Body of pancreas (tissue), 4 donors: Measurements from ENCODE around the gene EEF1AKMT3. TPM values are rescaled to one million over a fixed set of nuclear protein-coding genes. Genes with fewer than 3 reads are reported as not detected.

ENCODE experiments used
- ATAC-seq: fragments of 150-250 bp; one replicate; pipeline ENCODE4 v1.9.1; 2016
- DNase-seq, 4 donors: peaks; one replicate each; pipeline ENCODE4 v3.0.0-alpha.2; 2019
- H3K27ac ChIP-seq, 4 donors: fragments of 200-600 bp; sonication (generic); 1 replicate in 3 of 4; 2 replicates in 1 of 4; pipeline versions ENCODE4 v1.5.1 to v1.6.1; 2016 to 2019; ENCODE audit warnings: mild to moderate bottlenecking in 1 of 4, mixed read lengths in 1 of 4, moderate library complexity in 1 of 4
- H3K27me3 ChIP-seq, 2 donors: fragments of 200-600 bp; sonication (generic); one replicate each; pipeline ENCODE4 v1.6.0; 2016; ENCODE audit warnings: mild to moderate bottlenecking in 1 of 2
- H3K36me3 ChIP-seq, 2 donors: fragments of 200-600 bp; sonication (generic); replicated peaks in 1 of 2; 2 replicates each; pipeline ENCODE4 v1.5.1; 2016; ENCODE audit warnings: low read depth in 2 of 2; ENCODE audit not compliant: insufficient read depth in 1 of 2
- H3K4me1 ChIP-seq: fragments of 200-600 bp; sonication (generic); one replicate; pipeline ENCODE4 v1.6.0; 2016
- H3K4me3 ChIP-seq, 2 donors: fragments of 200-600 bp; sonication (generic); 1 replicate in 1 of 2; 2 replicates in 1 of 2; pipeline ENCODE4 v1.5.1; 2016 to 2019
- H3K9me3 ChIP-seq, 3 donors: fragments of 200-600 bp; sonication (generic); 1 replicate in 2 of 3; 2 replicates in 1 of 3; pipeline ENCODE4 v1.5.1; 2016
- POLR2A ChIP-seq, 3 donors: fragments of 450-650 bp; IDR thresholded peaks; one replicate each; pipeline ENCODE4 v1.6.1; 2016; ENCODE audit warnings: antibody characterized with exemption in 3 of 3, mild to moderate bottlenecking in 2 of 3
- WGBS, 2 donors: methylation state at CpG; one replicate each; pipeline ENCODE4 v1.1.5; 2017; 5-methylcytosine and 5-hydroxymethylcytosine counted together
- intact Hi-C: fragments of 100-400 bp; cut with DNase I; formaldehyde crosslinking; loops from one replicate; pipeline ENCODE4 v1.15.1; 2023
- total RNA-seq, 2 donors: library from RNA; depleted of rRNA; stranded (reverse); fragments of >200 nt; gene quantifications; one replicate each; pipeline ENCODE4 v1.1.0, GENCODE V29; 2016
- TF ChIP-seq, protein P1 (sequence below), 7 experiments: fragments of 450-650 bp in 4 of 7; fragments of 200-600 bp in 3 of 7; sonication (generic) in 3 of 7; IDR thresholded peaks; one replicate each; pipeline ENCODE4 v1.5.1; 2016 to 2019; ENCODE audit warnings: antibody characterized with exemption in 7 of 7

Gene EEF1AKMT3
- total RNA-seq, 2 donors from 2014 or later, result 11.2 to 15.0 TPM

DNA sequence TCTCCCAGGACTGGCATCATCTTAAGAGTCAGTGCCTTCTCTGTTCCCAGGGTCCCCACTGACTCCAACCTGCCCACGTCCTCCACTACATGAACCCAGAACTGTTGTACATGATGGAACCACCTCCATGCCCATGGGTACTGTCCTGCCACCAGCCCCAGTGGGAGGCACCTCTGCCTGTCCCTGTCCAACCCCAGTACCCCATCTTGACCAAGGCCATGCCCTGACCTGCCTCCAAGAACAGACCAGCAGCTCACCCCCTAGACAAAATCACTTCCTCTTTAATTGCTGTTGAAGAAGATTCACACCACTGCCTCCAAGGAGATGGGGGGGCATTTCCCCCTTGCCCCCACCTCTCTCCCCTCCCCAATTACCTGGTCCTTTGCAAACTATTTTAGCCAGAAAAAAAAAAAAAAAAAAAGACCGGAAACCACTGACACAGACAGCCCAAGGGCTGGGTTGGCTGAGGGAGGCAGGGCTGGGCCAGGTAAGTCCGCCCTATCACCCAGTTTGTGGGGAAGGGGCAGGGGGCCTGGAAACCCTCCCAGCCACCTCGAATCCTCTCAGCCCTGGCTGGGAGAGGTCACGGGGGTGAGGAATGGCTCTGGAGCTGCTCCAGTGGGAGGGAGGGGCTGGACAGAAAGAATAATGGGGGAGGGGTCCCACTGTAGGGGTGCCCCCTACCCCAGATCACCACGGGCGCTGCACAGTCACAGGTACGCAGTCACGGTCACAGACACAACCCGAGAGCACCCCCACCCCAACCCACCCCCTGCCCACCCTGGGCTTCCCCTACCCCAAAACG, 47.3 kb upstream of the EEF1AKMT3 start:
- ATAC-seq (no peak), DNase-seq (no peak)
- Histone ChIP-seq H3K36me3 (peaks cover 0 to 4% of the 10 kb centered on the region in 2 donors), H3K27ac (no peak overlapping the region), H3K27me3 (no peaks in the 10 kb centered on the region), H3K4me1 (peaks cover 23% of the 10 kb centered on the region), H3K4me3 (no peak overlapping the region), H3K9me3 (no peaks in the 10 kb centered on the region)
- 51 to 55% methylated on average over 10 of the region's 11 CpGs for WGBS, 2 donors
- intact Hi-C loops, result no loop called here
- TF ChIP-seq, protein P1, sequence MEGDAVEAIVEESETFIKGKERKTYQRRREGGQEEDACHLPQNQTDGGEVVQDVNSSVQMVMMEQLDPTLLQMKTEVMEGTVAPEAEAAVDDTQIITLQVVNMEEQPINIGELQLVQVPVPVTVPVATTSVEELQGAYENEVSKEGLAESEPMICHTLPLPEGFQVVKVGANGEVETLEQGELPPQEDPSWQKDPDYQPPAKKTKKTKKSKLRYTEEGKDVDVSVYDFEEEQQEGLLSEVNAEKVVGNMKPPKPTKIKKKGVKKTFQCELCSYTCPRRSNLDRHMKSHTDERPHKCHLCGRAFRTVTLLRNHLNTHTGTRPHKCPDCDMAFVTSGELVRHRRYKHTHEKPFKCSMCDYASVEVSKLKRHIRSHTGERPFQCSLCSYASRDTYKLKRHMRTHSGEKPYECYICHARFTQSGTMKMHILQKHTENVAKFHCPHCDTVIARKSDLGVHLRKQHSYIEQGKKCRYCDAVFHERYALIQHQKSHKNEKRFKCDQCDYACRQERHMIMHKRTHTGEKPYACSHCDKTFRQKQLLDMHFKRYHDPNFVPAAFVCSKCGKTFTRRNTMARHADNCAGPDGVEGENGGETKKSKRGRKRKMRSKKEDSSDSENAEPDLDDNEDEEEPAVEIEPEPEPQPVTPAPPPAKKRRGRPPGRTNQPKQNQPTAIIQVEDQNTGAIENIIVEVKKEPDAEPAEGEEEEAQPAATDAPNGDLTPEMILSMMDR (IDR thresholded peaks at IDR 0.05), result no peak

DNA sequence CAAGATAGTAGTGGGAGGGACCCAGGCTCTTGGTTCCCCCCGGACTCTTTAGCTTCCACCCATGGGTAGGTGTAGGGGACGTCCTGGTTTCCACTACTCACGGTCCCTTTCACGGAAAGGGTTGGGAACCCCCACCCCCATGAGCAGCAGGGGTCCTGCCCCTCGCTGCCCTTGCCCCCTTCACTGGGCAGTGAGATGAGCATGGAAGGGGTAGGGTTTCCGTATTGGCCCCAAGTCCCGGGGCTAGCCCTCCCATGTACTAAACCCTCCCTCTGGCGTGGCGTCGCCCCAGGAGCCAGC, 46.6 kb upstream of the EEF1AKMT3 start:
- intact Hi-C loops, result no loop called here
- Histone ChIP-seq H3K36me3 (no peaks in the 10 kb centered on the region), H3K4me1 (peaks cover 23% of the 10 kb centered on the region), H3K27ac (no peak overlapping the region), H3K4me3 (no peak overlapping the region), H3K9me3 (no peaks in the 10 kb centered on the region), H3K27me3 (no peaks in the 10 kb centered on the region)
- DNase-seq (no peak), ATAC-seq (no peak)
- TF ChIP-seq, protein P1 (IDR thresholded peaks at IDR 0.05), result no peak
- TF ChIP-seq POLR2A (IDR thresholded peaks at IDR 0.05), result no peak
- 5 to 15% methylated on average over 3 to 10 of the region's 10 CpGs for WGBS, 2 donors

DNA sequence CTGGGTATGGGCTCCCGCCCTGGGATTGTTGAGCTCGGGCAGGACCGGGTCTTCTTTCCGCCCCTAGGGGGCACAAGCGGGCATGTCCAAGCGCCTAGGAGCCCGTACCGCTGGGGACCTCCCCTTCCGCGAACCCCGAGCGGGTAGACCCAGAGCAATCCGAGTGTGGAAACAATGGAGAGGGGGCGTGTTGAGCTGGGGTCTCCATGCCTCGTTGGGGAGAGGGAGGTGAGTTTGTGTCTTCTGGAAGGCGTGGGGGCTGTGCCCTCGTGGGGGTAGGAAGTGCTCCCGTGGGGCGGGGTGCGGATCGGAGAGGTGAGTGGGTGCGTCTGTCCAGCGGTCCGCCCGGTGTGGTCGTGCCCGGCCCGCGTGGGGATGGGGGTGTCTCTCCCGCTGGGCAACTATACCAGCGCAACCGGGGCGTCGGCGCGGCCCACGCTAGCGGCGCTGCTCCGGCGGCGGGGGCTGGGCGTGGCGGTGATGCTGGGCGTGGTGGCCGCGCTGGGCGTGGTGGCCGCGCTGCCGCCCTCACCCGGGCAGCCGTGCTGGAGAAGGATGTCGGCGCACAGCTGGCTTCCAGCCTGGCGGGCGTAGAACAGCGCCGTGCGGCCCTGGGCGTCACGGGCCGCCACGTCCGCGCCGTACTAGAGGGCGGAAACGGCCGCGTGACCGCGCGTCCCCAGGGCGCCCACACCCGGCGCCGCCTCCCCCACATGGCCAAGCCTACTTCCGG, 46.1 kb upstream of the EEF1AKMT3 start:
- DNase-seq (peak; percentile 87 to 89 (median 88)), ATAC-seq (peak; percentile 82)
- Histone ChIP-seq H3K27ac (peak overlapping the region in 2 of 4 donors; percentile 57 to 64), H3K4me3 (peak overlapping the region; percentile 23 to 52), H3K9me3 (no peaks in the 10 kb centered on the region), H3K27me3 (no peaks in the 10 kb centered on the region), H3K36me3 (no peaks in the 10 kb centered on the region), H3K4me1 (peaks cover 23% of the 10 kb centered on the region)
- TF ChIP-seq POLR2A (IDR thresholded peaks at IDR 0.05), result peak; percentile 21 to 35 (median 32)
- TF ChIP-seq, protein P1 (IDR thresholded peaks at IDR 0.05), result peak; percentile 66 to 80 (median 76)
- intact Hi-C loops, result no loop called here
- 2 to 11% methylated on average over 10 to 47 of the region's 79 CpGs for WGBS, 2 donors

DNA sequence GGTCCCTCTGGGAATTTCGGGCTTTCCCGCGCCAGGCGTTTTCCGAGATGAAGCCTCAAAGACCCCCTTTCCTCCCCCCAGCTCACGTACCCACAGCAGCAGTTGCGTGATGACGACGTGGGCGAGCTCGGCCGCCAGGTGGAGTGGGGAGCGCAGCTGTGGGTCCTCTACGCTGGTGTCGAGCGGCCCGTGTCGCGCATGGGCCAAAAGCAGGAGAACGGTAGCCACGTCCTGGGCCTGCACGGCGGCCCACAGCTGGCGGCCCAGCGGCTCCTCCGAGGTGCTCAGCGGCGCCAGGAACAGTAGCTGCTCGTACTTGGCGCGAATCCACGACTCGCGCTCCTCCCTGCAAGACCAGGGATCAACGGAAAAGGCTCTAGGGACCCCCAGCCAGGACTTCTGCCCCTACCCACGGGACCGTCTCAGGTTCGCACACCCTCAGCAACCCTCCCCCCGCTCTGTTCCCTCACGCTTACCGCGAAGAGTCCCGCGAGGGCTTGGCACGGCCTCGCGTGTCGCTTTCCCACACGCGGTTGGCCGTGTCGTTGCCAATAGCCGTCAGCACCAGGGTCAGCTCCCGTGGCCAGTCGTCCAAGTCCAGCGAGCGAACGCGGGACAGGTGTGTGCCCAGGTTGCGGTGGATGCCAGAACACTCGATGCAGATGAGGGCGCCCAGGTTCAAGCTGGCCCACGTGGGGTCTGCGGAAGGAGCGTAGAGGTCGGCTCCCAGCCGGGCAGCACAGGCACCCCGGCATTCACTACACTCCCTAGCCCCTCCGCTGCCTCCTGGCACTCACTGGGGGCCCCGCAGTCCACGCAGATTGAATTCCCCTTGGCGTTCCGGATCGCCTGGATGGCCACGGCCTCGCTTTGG, 45.3 kb upstream of the EEF1AKMT3 start:
- Histone ChIP-seq H3K27me3 (no peaks in the 10 kb centered on the region), H3K4me3 (peak overlapping the region; percentile 23 to 52), H3K9me3 (no peaks in the 10 kb centered on the region), H3K36me3 (no peaks in the 10 kb centered on the region), H3K27ac (peak overlapping the region in 2 of 4 donors; percentile 57 to 64), H3K4me1 (peaks cover 23% of the 10 kb centered on the region)
- ATAC-seq, result peak; percentile 51
- intact Hi-C loops, result no loop called here
- WGBS, 2 donors, result 14 to 30% methylated on average over 30 to 55 of the region's 76 CpGs
- TF ChIP-seq POLR2A (IDR thresholded peaks at IDR 0.05), result no peak
- TF ChIP-seq, protein P1 (IDR thresholded peaks at IDR 0.05), result peak in 5 of 7 experiments; percentile 12 to 48 (median 29)
- DNase-seq, result peak; percentile 64 to 67 (median 65)
